ENCODE measurements around the gene TCEAL1.
"Not testable (repeated sequence)": the region's sequence is repeated elsewhere in the genome, so short reads cannot be mapped to it uniquely, and the experiment has no call there.

TCEAL1 gene, protein sequence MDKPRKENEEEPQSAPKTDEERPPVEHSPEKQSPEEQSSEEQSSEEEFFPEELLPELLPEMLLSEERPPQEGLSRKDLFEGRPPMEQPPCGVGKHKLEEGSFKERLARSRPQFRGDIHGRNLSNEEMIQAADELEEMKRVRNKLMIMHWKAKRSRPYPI

DNA sequence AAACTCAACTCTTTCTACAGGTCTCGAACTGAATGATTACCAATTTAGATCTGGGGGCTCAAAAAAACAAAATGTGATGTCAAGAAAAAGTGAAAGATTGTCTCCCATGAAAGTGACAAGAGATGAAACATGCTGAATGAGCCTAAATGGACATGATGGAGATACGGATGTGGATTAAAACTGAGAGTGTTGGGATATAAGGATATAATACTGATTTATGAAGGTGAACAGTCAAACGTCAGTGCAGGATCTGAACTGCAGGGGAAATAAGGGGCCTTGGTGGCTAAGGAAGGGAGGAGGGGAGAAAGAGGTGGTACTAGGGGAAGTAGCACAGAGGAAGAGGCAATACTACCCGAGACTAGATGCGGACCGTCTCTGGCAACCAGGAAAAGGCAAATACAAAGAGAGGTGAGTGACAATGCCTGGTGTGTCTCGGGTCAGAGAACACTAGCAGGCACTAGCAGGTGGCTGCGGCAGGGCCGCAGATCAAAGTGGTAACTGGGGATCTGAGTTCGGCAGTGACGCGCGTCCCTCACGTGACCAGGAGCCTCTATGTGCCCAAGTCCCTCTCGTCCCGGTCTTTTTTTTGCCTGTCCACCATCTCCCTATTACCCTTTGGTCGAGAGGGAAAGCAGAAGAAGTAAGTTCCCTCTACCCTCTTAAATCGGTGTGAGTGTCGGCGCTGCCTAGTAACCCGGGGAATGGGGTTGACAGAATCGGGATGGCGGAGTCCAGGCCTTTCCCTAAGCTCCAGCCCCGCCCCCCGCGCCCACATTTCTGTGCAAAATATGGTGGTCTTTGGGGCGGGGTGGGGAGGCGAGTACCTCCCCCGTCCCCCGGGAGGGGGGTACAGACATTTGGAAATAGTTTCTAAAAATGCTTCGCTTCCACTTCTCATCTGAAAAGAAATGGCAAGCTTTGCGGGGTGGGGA, at the start of gene TCEAL1:
TCEAL1 (plus strand) TSS at position 590 of the 932 bp plus-strand sequence. CDS start 942 bp downstream, outside the sequence.
- TF ChIP-seq, protein P1, sequence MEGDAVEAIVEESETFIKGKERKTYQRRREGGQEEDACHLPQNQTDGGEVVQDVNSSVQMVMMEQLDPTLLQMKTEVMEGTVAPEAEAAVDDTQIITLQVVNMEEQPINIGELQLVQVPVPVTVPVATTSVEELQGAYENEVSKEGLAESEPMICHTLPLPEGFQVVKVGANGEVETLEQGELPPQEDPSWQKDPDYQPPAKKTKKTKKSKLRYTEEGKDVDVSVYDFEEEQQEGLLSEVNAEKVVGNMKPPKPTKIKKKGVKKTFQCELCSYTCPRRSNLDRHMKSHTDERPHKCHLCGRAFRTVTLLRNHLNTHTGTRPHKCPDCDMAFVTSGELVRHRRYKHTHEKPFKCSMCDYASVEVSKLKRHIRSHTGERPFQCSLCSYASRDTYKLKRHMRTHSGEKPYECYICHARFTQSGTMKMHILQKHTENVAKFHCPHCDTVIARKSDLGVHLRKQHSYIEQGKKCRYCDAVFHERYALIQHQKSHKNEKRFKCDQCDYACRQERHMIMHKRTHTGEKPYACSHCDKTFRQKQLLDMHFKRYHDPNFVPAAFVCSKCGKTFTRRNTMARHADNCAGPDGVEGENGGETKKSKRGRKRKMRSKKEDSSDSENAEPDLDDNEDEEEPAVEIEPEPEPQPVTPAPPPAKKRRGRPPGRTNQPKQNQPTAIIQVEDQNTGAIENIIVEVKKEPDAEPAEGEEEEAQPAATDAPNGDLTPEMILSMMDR (conservative IDR thresholded peaks at IDR 0.05; ENCODE audit: low read depth, low read length): no peak
- DNase-seq (ENCODE audit: low read depth): peak; percentile 36
- peak within 1 kb of the TSS; percentile 70 for H3K4me3 ChIP-seq (ENCODE audit: low read depth, low read length)

DNA sequence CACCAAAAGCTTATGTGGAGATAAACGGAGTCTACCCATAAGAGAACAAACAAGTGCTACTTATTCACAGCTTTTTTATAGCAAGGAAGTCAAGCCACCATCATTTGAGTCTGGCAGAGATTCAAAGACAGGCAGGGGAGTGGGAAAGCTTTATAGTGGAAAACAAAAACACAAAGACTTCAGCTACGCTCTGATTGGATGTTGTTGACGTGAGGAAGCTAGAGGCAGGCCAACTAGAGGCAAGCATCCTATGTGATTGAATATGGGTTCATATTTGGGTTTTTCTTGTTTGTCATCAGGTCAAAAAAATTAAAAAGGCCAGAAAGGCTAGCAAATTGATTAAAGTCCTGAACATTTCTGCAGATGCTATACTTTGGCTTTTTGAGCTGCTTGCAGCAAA, 44.2 kb upstream of the TCEAL1 start:
- DNase-seq (ENCODE audit: low read depth): peak; percentile 50
- TF ChIP-seq, protein P1 (conservative IDR thresholded peaks at IDR 0.05; ENCODE audit: low read depth, low read length): no peak
- H3K4me3 ChIP-seq (ENCODE audit: low read depth, low read length): peak overlapping the region; percentile 75

DNA sequence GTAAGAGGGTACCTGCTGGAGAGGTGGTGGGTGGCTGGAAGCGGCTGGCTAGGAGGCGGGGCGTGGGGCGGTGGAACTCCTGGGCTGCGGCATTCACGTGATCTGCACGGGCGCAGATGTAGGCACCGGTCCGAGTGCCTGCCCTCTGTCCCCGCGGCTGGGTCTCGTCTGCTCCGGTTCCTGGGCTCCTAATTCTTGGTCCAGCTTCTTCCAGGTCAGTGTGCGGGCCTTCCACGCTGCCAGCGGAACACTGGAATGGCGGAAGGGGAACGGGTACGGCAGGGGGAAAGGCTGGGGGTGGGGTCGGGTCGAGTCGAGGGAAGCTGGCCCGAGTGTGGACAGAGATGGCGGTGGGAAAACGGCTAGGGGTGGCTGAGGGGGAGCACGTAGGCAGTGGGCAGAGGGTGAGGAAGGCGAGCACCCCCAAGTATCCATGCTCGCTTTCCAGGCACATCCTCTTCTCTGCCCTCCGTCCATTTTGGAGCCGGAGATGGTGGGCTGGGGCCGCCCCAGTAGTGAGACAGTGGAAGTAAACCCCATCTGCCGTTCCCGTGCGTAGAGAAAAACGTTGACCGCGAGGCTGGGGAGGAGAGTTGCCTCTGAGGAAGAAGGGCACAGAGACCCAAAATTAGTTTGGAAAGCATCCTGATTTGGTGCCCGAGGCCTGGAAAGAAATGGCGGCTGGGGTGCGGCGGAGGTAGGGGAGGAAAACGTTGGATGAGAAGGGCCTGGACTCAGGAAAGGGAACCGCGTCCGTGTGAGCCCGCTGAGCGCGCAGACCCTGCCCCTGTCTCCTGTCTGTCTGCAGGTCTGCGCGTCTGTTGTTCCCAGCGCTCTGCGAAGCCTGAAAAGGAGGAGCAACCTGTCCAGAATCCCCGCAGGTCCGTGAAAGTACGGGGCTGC, 43.1 kb upstream of the TCEAL1 start, which contains the start of gene TCEAL4:
TCEAL4 (plus strand) TSS at position 105 of the 903 bp plus-strand sequence. CDS start 1,161 bp downstream, outside the sequence.
- peak; percentile 44 for DNase-seq (ENCODE audit: low read depth)

DNA sequence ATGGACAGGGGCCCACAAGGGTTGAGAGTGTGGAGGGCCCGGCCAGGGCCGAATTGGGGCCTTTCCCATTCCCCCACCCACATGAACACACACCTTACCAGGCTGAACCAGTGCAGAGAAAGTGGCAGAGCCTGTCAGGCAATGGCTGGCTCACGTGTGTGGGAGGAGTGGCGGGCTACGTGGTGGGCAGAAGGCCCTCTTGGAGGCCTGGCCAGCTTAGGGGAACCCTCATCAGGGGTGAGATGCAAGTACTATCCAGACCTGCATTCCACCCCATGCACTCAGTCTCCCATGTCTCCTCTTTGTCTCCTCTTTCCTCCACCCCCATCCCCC, 42.5 kb upstream of the TCEAL1 start:
- peak; percentile 16 for DNase-seq (ENCODE audit: low read depth)
- H3K4me3 ChIP-seq (ENCODE audit: low read depth, low read length): peak overlapping the region; percentile 75
- TF ChIP-seq, protein P1 (conservative IDR thresholded peaks at IDR 0.05; ENCODE audit: low read depth, low read length): no peak

More for the DNA sequence above, 43.1 kb upstream of the TCEAL1 start, which contains the start of gene TCEAL4:
- peak within 1 kb of the TSS; percentile 75 for H3K4me3 ChIP-seq (ENCODE audit: low read depth, low read length)
- TF ChIP-seq, protein P1 (conservative IDR thresholded peaks at IDR 0.05; ENCODE audit: low read depth, low read length): no peak

DNA sequence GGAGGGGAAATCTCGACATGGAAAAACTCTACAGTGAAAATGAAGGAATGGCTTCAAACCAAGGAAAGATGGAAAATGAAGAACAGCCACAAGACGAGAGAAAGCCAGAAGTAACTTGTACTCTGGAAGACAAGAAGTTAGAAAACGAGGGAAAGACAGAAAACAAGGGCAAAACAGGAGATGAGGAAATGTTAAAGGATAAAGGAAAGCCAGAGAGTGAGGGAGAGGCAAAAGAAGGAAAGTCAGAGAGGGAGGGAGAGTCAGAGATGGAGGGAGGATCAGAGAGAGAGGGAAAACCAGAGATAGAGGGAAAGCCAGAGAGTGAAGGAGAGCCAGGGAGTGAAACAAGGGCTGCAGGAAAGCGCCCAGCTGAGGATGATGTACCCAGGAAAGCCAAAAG, 42.1 kb upstream of the TCEAL1 start:
- TF ChIP-seq, protein P1 (conservative IDR thresholded peaks at IDR 0.05; ENCODE audit: low read depth, low read length): no peak
- no peak for DNase-seq (ENCODE audit: low read depth)
- peak overlapping the region; percentile 75 for H3K4me3 ChIP-seq (ENCODE audit: low read depth, low read length)

DNA sequence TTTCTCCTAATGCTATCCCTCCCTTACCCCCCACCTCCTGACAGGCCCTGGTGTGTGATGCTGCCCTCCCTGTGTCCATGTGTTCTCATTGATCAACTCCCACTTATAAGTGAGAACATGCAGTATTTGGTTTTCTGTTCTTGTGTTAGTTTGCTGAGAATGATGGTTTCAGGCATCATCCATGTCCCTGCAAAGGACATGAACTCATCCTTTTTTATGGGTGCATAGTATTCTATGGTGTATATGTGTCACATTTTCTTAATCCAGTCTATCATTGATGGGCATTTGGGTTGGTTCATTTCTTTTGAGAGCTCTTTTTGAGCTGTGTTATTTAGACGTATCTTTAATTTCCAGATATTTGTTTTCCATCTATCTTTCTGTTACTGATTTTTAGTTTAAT, 36.5 kb upstream of the TCEAL1 start:
- DNase-seq (ENCODE audit: low read depth); H3K4me3 ChIP-seq (ENCODE audit: low read depth, low read length): not testable (repeated sequence)

DNA sequence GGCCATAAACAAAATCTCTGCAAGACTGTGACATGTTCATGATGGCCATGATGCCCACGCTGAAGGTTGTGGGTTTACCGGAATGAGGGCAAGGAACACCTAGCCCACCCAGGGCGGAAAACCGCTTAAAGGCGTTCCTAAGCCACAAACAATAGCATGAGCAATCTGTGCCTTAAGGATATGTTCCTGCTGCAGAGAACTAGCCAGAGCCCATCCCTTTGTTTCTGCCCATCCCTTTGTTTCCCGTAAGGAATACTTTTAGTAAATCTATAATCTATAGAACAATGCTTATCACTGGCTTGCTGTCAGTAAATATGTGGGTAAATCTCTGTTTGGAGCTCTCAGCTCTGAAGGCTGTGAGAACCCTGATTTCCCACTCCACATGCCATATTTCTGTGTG, 33.6 kb upstream of the TCEAL1 start:
- DNase-seq (ENCODE audit: low read depth); H3K4me3 ChIP-seq (ENCODE audit: low read depth, low read length): not testable (repeated sequence)

Measured in choroid plexus epithelial cell (primary cell).